Gastroesophageal sphincter (tissue), 4 donors: Measurements from ENCODE around the gene THUMPD2. TPM values are rescaled to one million over a fixed set of nuclear protein-coding genes. Genes with fewer than 3 reads are reported as not detected.

Experiments
- ATAC-seq: fragments of 150-250 bp; one replicate; pipeline ENCODE4 v1.9.1; 2016; ENCODE audit warnings: mild to moderate bottlenecking, moderate library complexity
- H3K27ac ChIP-seq, 4 donors: fragments of 200-600 bp; sonication (generic) in 3 of 4; 1 replicate in 3 of 4; 2 replicates in 1 of 4; pipeline ENCODE4 v1.5.1; 2016 to 2019
- H3K27me3 ChIP-seq: fragments of 200-600 bp; sonication (generic); one replicate; pipeline ENCODE4 v1.5.1; 2019
- H3K36me3 ChIP-seq, 2 donors: fragments of 200-600 bp; sonication (generic); one replicate each; pipeline ENCODE4 v1.5.1; 2019; ENCODE audit warnings: control low read depth in 1 of 2
- H3K4me1 ChIP-seq, 3 donors: fragments of 200-600 bp; sonication (generic); 1 replicate in 2 of 3; 2 replicates in 1 of 3; pipeline ENCODE4 v1.5.1; 2016 to 2019; ENCODE audit warnings: control low read depth in 2 of 3
- H3K4me3 ChIP-seq, 2 donors: fragments of 200-600 bp; sonication (generic); one replicate each; pipeline ENCODE4 v1.5.1; 2019; ENCODE audit warnings: mild to moderate bottlenecking in 1 of 2, moderate library complexity in 1 of 2
- H3K9me3 ChIP-seq, 3 donors: fragments of 200-600 bp; sonication (generic); one replicate each; pipeline ENCODE4 v1.5.1; 2017 to 2019; ENCODE audit warnings: control low read depth in 2 of 3
- EP300 ChIP-seq: sonication (generic); formaldehyde crosslinking; IDR thresholded peaks from one replicate; pipeline ENCODE4 v1.6.1; 2017; ENCODE audit warnings: antibody characterized with exemption, mild to moderate bottlenecking
- POLR2A ChIP-seq, 2 donors: fragments of 450-650 bp; IDR thresholded peaks; one replicate each; pipeline ENCODE4 v1.6.1; 2017; ENCODE audit warnings: antibody characterized with exemption in 2 of 2, mild to moderate bottlenecking in 2 of 2, moderate library complexity in 1 of 2
- POLR2AphosphoS5 ChIP-seq: sonication (generic); formaldehyde crosslinking; IDR thresholded peaks from one replicate; pipeline ENCODE4 v1.6.1; 2017; ENCODE audit warnings: antibody characterized with exemption
- WGBS, 2 donors: methylation state at CpG; one replicate each; pipeline ENCODE4 v1.1.5; 2018; ENCODE audit warnings: low coverage in 1 of 2; 5-methylcytosine and 5-hydroxymethylcytosine counted together
- total RNA-seq, 4 donors: library from RNA; depleted of rRNA; stranded (reverse); fragments of >200 nt; gene quantifications; one replicate each; pipeline ENCODE4 v1.1.0, GENCODE V29; 2016
- TF ChIP-seq, protein P1 (sequence below), 4 experiments: fragments of 200-600 bp in 2 of 4; fragments of 450-650 bp in 2 of 4; sonication (generic) in 1 of 4; IDR thresholded peaks; one replicate each; pipeline ENCODE4 v1.5.1; 2017 to 2019; ENCODE audit warnings: antibody characterized with exemption in 4 of 4, mild to moderate bottlenecking in 2 of 4, moderate library complexity in 2 of 4

The THUMPD2 gene
- total RNA-seq, 4 donors from 2014 or later = 9.3 to 60.1 (median 13.6) TPM

DNA sequence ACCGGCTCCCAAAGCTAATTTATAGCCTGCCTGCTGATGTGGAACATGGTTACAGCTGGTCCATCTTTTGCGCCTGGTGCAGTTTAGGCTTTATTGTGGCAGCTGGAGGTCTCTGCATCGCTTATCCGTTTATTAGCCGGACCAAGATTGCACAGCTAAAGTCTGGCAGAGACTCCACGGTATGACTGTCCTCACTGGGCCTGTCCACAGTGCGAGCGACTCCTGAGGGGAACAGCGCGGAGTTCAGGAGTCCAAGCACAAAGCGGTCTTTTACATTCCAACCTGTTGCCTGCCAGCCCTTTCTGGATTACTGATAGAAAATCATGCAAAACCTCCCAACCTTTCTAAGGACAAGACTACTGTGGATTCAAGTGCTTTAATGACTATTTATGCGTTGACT lies 62.0 kb downstream of the THUMPD2 start:
- no peaks in the 10 kb centered on the region for H3K36me3 ChIP-seq
- WGBS, 2 donors = 75 to 93% methylated on average over 2 to 10 of the region's 12 CpGs
- ATAC-seq = no peak
- TF ChIP-seq, protein P1, sequence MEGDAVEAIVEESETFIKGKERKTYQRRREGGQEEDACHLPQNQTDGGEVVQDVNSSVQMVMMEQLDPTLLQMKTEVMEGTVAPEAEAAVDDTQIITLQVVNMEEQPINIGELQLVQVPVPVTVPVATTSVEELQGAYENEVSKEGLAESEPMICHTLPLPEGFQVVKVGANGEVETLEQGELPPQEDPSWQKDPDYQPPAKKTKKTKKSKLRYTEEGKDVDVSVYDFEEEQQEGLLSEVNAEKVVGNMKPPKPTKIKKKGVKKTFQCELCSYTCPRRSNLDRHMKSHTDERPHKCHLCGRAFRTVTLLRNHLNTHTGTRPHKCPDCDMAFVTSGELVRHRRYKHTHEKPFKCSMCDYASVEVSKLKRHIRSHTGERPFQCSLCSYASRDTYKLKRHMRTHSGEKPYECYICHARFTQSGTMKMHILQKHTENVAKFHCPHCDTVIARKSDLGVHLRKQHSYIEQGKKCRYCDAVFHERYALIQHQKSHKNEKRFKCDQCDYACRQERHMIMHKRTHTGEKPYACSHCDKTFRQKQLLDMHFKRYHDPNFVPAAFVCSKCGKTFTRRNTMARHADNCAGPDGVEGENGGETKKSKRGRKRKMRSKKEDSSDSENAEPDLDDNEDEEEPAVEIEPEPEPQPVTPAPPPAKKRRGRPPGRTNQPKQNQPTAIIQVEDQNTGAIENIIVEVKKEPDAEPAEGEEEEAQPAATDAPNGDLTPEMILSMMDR (IDR thresholded peaks at IDR 0.05) = no peak
- TF ChIP-seq POLR2A (IDR thresholded peaks at IDR 0.05) (no peak), EP300 (no peak), POLR2AphosphoS5 (no peak)
- H3K4me3 ChIP-seq = no peak overlapping the region
- H3K27me3 ChIP-seq = no peaks in the 10 kb centered on the region
- H3K27ac ChIP-seq = no peak overlapping the region
- no peaks in the 10 kb centered on the region for H3K4me1 ChIP-seq
- no peaks in the 10 kb centered on the region for H3K9me3 ChIP-seq

DNA sequence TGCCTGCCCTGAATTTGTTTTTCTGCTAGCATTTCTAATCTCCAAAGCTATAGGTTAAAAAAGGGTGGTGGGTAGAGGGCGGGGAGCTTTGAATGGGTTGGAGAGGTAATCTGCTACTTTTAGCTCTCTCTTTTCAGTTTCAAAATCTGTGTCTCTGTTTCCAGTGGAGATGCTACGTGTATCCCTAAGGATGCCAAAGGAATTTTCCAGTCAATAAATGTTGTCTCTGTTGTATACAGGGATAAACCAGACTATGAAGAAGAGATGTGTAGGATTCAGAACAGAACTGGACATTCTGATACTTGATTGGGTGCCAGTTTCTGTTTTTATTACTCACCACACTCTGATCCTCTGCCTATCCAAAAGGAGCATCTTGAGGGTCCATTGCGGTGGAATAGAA lies 63.2 kb downstream of the THUMPD2 start:
- Histone ChIP-seq H3K27ac (no peak overlapping the region), H3K4me3 (no peak overlapping the region)
- no peak for TF ChIP-seq POLR2A (IDR thresholded peaks at IDR 0.05)
- TF ChIP-seq POLR2AphosphoS5 = no peak
- TF ChIP-seq, protein P1 (IDR thresholded peaks at IDR 0.05) = no peak
- TF ChIP-seq EP300 = no peak

DNA sequence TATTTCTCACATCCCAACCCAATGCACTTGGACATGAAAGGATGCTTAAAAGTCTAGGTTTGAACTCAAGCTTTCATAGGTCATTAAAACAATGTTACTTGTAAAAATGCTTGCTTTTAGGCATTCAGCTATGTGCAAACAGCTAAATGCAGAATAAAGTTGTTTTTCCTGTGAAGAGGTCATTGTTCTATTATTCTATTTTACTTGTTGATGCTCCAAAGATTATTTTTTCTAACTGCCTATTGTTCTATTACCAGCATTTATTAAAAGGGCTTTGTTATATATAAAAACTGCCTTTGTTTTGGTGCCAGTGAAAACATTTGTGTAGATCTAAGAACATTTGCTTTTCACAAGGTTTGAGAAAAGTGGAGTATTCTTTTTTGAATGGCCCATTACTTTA lies 64.0 kb downstream of the THUMPD2 start:
- H3K27ac ChIP-seq = no peak overlapping the region
- H3K9me3 ChIP-seq = no peaks in the 10 kb centered on the region
- no peak overlapping the region for H3K4me3 ChIP-seq
- H3K4me1 ChIP-seq = no peaks in the 10 kb centered on the region
- TF ChIP-seq POLR2A (IDR thresholded peaks at IDR 0.05) (no peak), EP300 (no peak), POLR2AphosphoS5 (no peak)
- TF ChIP-seq, protein P1 (IDR thresholded peaks at IDR 0.05) = no peak
- H3K27me3 ChIP-seq = no peaks in the 10 kb centered on the region
- no peak for ATAC-seq
- H3K36me3 ChIP-seq = no peaks in the 10 kb centered on the region

More for the DNA sequence above, 63.2 kb downstream of the THUMPD2 start:
- no peaks in the 10 kb centered on the region for H3K27me3 ChIP-seq
- ATAC-seq = no peak
- no peaks in the 10 kb centered on the region for H3K36me3 ChIP-seq
- 98 to 100% methylated on average over 1 to 3 of the region's 3 CpGs for WGBS, 2 donors
- no peaks in the 10 kb centered on the region for H3K4me1 ChIP-seq
- no peaks in the 10 kb centered on the region for H3K9me3 ChIP-seq

DNA sequence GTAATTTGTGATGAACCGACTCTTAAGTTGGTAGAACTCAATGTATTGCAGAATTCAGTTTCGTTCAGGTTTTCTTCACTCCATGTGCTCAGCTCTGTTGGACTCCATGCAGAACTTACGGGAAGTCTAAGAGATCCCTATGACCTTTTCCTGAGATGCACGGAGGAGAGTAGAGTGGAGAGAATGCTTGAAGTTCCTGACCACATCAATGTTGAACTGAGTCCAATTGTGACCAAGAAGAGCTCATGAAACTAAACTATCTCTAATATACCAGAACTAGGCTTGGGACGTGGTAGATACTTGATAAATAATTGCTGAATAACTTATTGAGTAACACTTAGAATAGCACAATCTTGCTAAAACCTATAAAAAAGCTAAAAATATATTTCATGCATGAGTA lies 66.1 kb downstream of the THUMPD2 start:
- TF ChIP-seq EP300 = no peak
- TF ChIP-seq, protein P1 (IDR thresholded peaks at IDR 0.05) = no peak
- TF ChIP-seq POLR2A (IDR thresholded peaks at IDR 0.05) = no peak
- no peak for TF ChIP-seq POLR2AphosphoS5
- no peaks in the 10 kb centered on the region for H3K27me3 ChIP-seq
- no peak for ATAC-seq
- H3K9me3 ChIP-seq = no peaks in the 10 kb centered on the region
- H3K4me1 ChIP-seq = no peaks in the 10 kb centered on the region
- H3K4me3 ChIP-seq = no peak overlapping the region
- no peaks in the 10 kb centered on the region for H3K36me3 ChIP-seq
- H3K27ac ChIP-seq = no peak overlapping the region
- WGBS, 2 donors = 88 to 100% methylated on average over 3 to 5 of the region's 5 CpGs

DNA sequence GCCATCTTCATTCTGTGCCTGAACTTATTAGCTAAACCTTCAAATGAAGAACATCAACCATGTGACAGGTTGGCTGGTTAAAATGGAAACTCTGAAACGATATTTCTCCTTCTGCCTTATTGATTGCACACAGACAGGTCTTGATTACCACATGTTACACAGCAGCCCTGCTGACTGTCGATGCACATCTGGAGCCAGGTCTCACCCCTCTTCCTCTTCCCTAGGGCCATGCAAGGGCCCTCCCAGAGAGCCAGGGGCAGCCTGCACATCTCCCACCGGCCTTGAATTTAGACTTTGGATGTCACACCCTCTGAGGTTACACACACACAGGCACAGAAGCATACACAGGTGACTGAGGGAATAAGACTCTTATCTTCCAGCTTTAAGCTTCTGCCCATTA lies 68.3 kb downstream of the THUMPD2 start:
- Histone ChIP-seq H3K27me3 (no peaks in the 10 kb centered on the region), H3K27ac (no peak overlapping the region), H3K36me3 (no peaks in the 10 kb centered on the region), H3K9me3 (no peaks in the 10 kb centered on the region), H3K4me3 (no peak overlapping the region), H3K4me1 (no peaks in the 10 kb centered on the region)
- WGBS, 2 donors = 60 to 80% methylated on average over 2 to 3 of the region's 3 CpGs
- ATAC-seq = no peak
- no peak for TF ChIP-seq POLR2AphosphoS5
- TF ChIP-seq, protein P1 (IDR thresholded peaks at IDR 0.05) = no peak
- no peak for TF ChIP-seq POLR2A (IDR thresholded peaks at IDR 0.05)
- no peak for TF ChIP-seq EP300
